GM12891 (cell line): ENCODE results near the gene MRPL4.

Experiments used
- DNase-seq: peaks from one replicate; pipeline ENCODE4 v3.0.0; 2011; ENCODE audit warnings: low spot score; ENCODE audit not compliant: insufficient read length
- FAIRE-seq: peaks from 2 replicates; lab custom pipeline; 2011; peaks lifted over from hg19 to GRCh38; lab: Jason Lieb, UNC
- PAX5 ChIP-seq: IDR thresholded peaks from 2 replicates; pipeline ENCODE4 v1.6.1; 2011; ENCODE audit warnings: low read length, moderate library complexity, mild to moderate bottlenecking; ENCODE audit not compliant: insufficient read depth, severe bottlenecking
- POLR2A ChIP-seq: IDR thresholded peaks from 2 replicates; pipeline ENCODE4 v1.6.1; 2011; ENCODE audit warnings: low read depth, low read length, control low read depth
- POLR2AphosphoS5 ChIP-seq: IDR thresholded peaks from 2 replicates; pipeline ENCODE4 v1.6.1; 2011; ENCODE audit warnings: low read depth, low read length, control low read depth
- POU2F2 ChIP-seq: IDR thresholded peaks from 2 replicates; pipeline ENCODE4 v1.6.1; 2011; ENCODE audit warnings: low read depth, mild to moderate bottlenecking, control low read depth, low read length, moderate library complexity
- SPI1 ChIP-seq: IDR thresholded peaks from 2 replicates; pipeline ENCODE4 v1.6.1; 2011; ENCODE audit warnings: low read depth, low read length, control low read depth
- TAF1 ChIP-seq: IDR thresholded peaks from 2 replicates; pipeline ENCODE4 v1.6.1; 2011; ENCODE audit warnings: low read depth, low read length, control low read depth

The MRPL4 gene

DNA sequence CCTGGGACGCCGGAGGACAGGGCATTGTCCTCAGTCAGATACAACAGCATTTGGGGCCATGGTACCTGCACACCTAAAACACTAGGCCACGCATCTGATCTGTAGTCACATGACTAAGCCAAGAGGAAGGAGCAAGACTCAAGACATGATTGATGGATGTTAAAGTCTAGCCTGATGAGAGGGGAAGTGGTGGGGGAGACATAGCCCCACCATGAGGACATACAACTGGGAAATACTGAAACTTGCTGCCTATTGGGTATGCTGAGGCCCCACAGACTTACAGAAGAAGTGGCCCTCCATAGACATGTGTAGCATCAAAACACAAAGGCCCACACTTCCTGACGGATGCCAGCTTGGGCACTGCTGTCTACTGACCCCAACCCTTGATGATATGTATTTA lies 33.4 kb downstream of the MRPL4 start:
- no peak for DNase-seq
- TF ChIP-seq TAF1 (no peak), SPI1 (peak; percentile 45), POLR2AphosphoS5 (peak; percentile 34), POLR2A (peak; percentile 62)
- FAIRE-seq: no peak

- FAIRE-seq (peak; percentile 56), DNase-seq (no peak)
- TF ChIP-seq POU2F2 (0 out of 2 replicates have a peak, but pooled peaks have one; percentile 6), PAX5 (no peak), POLR2AphosphoS5 (no peak), TAF1 (no peak), POLR2A (no peak), SPI1 (no peak)
Observed at GRCh38 chr19:10286803-10287737, 35.1 kb downstream of the MRPL4 start, which contains the start of gene ICAM4. ICAM4 (plus strand) TSS chr19:10286955; CDS start chr19:10287013, 58 bp downstream.

GRCh38 chr19:10288662-10289166 lies 36.7 kb downstream of the MRPL4 start:
- TF ChIP-seq POLR2AphosphoS5 (no peak), POLR2A (no peak), SPI1 (no peak), TAF1 (no peak), PAX5 (no peak), POU2F2 (no peak)
- FAIRE-seq: peak; percentile 91
- no peak for DNase-seq

DNA sequence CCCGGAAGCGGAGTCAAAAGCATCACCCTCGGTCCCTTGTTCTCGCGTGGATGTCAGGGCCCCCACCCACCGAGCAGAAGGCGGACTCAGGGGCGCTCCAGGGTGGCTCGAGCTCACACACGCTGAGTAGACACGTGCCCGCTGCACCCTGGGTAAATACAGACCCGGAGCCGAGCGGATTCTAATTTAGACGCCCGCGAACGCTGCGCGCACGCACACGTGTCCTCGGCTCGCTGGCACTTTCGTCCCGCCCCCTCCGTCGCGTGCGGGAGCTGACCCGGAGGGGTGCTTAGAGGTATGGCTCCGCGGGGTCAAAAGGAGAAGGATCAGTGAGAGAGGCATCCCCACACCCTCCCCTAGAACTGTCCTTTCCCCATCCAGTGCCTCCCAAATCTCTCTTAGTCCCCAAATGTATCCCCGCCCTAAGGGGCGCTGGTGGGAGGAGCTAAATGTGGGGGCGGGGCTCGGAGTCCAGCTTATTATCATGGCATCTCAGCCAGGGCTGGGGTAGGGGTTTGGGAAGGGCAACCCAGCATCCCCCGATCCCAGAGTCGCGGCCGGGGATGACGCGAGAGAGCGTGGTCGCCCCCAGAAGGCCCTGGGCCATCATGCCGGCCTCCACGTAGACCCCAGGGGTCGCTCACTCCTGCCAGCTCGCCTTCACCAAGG lies 37.3 kb downstream of the MRPL4 start:
- no peak for TF ChIP-seq TAF1
- no peak for TF ChIP-seq SPI1
- TF ChIP-seq POLR2AphosphoS5: no peak
- no peak for TF ChIP-seq PAX5
- TF ChIP-seq POLR2A: no peak
- TF ChIP-seq POU2F2: no peak
- FAIRE-seq: peak; percentile 88
- DNase-seq: no peak

- TF ChIP-seq TAF1 (no peak), POU2F2 (no peak), POLR2AphosphoS5 (no peak), POLR2A (no peak), SPI1 (no peak), PAX5 (no peak)
- FAIRE-seq: no peak
- DNase-seq: no peak
Observed at GRCh38 chr19:10289836-10290356, 37.9 kb downstream of the MRPL4 start, which contains the start of gene ICAM5. ICAM5 (plus strand) TSS chr19:10289952; CDS start chr19:10290044, 92 bp downstream.

DNA sequence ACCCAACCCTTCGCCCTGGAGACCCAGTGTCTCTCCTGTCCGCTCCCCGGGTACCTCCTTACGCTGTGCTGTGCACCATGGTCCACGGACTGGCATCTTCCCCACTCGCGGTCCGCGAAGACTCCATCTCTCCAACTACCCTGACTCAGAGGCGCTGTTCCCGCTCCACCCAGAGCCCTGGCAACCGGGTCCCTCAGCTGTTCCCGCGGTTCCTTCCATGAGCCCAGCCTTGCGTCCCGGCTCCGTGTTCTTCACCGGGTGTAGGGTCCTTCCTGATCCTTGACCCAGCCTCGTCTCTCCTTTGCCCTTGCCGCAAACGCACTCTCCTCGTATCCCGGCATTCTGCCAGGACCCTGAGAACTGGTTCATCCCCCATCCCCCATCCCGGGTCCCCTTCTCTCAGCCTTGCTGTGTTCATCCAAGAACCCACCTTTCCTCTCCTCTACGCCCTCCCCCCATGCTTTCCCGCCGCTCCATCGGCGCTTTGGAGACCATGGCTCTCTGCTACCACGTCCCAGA lies 38.4 kb downstream of the MRPL4 start:
- DNase-seq (no peak), FAIRE-seq (no peak)
- no peak for TF ChIP-seq PAX5
- TF ChIP-seq POU2F2: no peak
- TF ChIP-seq POLR2A: no peak
- no peak for TF ChIP-seq POLR2AphosphoS5
- TF ChIP-seq SPI1: no peak
- TF ChIP-seq TAF1: no peak

DNA sequence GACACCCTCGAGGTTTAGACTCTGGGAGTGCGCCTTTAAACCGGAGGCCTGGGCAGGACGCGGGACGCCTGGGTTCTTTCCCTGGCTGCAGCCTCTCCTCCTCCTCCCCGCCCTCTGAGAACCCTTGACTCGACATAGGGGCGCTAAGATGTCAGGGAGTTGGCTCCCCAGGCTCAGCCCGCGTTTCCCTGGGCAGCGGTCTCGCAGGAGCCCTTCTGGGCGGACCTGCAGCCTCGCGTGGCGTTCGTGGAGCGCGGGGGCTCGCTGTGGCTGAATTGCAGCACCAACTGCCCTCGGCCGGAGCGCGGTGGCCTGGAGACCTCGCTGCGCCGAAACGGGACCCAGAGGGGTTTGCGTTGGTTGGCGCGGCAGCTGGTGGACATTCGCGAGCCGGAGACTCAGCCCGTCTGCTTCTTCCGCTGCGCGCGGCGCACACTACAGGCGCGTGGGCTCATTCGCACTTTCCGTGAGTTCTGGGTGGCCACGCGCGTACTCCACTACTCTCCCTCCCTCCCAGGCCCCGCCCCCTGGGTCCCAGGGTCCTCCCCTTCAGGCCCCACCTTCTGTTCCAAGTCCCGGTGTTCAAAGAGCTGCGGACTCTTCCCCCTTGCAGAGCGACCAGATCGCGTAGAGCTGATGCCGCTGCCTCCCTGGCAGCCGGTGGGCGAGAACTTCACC lies 39.0 kb downstream of the MRPL4 start:
- FAIRE-seq: peak; percentile 33
- no peak for DNase-seq
- TF ChIP-seq POU2F2 (no peak), POLR2A (no peak), TAF1 (no peak), SPI1 (no peak), PAX5 (no peak), POLR2AphosphoS5 (no peak)

DNA sequence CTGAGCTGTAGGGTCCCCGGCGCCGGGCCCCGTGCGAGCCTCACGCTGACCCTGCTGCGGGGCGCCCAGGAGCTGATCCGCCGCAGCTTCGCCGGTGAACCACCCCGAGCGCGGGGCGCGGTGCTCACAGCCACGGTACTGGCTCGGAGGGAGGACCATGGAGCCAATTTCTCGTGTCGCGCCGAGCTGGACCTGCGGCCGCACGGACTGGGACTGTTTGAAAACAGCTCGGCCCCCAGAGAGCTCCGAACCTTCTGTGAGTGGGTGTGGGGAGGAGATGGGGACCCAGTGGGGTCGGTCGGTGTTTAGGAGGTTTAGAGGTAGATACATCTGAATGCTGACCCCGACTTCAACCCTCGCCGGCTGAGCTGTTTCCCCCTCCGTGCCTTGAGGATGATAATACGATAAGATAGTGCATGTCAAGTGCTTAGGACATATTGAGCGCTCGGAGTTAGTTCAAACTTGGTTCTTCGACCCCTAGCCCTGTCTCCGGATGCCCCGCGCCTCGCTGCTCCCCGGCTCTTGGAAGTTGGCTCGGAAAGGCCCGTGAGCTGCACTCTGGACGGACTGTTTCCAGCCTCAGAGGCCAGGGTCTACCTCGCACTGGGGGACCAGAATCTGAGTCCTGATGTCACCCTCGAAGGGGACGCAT lies 39.7 kb downstream of the MRPL4 start:
- DNase-seq: no peak
- TF ChIP-seq POLR2A: no peak
- no peak for TF ChIP-seq PAX5
- no peak for TF ChIP-seq SPI1
- peak; percentile 33 for FAIRE-seq
